GM12801 (cell line): Measurements from ENCODE around the gene CCSER1.

Source experiments
- TF ChIP-seq, protein P1 (sequence below): IDR thresholded peaks from one replicate; pipeline ENCODE4 v1.5.1; 2011; ENCODE audit warnings: control low read depth; ENCODE audit not compliant: insufficient read length; ENCODE audit errors: extremely low read depth

The CCSER1 gene

DNA sequence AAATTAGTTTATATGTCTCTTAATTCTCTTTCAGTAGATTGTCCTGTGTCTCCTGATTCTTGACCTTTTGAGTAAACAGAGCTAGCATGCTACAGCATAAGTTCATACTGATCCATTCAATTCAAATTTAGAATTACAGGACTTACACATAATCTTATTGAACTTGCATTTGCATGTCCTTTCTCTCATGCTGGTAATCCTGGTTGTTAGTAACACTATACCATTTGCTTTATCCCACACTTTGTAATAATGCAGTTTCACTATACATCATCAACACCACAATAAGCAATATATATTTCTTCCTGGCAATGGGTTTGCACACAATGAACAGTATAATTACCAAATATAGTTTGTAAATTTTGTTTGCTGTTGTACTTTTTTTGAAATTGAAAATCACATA is 1239.4 kb downstream of the CCSER1 start:
- TF ChIP-seq, protein P1, sequence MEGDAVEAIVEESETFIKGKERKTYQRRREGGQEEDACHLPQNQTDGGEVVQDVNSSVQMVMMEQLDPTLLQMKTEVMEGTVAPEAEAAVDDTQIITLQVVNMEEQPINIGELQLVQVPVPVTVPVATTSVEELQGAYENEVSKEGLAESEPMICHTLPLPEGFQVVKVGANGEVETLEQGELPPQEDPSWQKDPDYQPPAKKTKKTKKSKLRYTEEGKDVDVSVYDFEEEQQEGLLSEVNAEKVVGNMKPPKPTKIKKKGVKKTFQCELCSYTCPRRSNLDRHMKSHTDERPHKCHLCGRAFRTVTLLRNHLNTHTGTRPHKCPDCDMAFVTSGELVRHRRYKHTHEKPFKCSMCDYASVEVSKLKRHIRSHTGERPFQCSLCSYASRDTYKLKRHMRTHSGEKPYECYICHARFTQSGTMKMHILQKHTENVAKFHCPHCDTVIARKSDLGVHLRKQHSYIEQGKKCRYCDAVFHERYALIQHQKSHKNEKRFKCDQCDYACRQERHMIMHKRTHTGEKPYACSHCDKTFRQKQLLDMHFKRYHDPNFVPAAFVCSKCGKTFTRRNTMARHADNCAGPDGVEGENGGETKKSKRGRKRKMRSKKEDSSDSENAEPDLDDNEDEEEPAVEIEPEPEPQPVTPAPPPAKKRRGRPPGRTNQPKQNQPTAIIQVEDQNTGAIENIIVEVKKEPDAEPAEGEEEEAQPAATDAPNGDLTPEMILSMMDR: no peak

DNA sequence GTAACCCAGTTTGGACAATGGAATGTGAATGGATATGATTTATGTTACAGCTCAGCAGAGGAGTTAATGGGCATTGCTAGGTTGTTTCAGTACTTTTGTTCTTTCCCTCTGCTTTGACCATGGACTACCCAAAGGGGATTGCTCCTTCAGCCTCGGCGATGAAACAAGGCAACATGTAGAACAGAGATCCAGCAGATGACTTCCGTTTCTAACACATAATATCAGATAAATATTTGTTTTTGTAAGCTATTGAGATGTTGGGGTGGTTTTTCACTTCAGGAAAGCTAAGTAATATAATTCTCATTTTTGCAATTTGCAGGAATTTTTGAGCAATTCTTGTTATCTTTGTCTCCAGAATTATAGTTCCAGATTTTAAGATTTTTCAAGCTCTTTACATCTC is 1241.9 kb downstream of the CCSER1 start:
- TF ChIP-seq, protein P1: no peak

DNA sequence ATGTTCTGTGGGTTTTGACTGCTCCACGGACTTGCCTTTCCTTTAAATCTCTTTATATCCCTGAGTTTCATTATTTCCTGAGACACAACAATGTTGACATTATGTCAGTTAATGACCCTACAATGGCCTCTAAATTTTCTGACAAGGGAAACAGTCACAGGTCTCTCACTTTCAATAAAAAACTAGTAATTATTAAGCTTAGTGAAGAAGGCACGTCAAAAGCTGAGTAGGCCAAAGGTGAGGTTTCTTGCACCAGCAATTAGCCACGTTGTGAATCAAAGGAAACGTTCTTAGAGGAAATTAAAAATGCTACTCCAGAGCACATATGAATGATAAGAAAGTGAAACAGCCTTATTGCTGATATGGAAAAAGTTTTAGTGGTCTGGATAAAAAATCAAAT is 1246.4 kb downstream of the CCSER1 start:
- TF ChIP-seq, protein P1: no peak

DNA sequence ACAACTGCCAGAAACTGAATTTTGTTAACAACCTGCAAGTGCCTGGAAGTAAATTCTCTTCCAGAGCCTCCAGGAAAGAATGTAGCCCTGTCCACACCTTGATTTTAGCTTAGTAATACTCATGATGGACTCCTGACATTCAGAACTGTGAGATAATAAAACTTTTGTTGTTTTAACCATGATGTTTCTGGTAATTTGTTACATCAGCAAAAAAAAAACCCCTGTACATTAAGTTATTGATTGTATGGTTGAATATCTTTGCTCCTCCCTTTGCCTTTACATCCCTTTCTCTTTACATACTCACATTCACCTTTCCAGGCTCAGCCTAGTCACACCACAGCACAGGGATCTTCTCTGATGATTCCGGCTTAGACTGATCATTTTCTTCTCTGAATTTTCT is 1294.8 kb downstream of the CCSER1 start:
- TF ChIP-seq, protein P1: no peak

DNA sequence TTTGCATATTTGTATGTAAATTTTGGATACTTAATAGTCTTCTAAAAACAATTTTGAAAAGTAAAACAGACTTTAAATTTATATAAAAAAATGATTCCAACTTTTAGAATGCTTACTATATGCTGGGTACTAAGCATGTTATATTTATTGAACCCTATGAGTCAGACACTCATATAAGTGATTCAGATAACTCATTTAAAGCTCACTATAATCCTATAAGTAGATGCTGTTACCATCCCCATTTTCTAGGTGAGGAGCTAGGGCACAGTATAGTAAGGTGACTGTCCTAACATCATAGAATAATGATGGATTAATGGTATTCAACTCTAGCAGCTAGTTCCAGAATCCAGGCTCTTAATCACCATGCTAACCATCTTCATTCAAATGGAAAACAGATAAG is 1299.5 kb downstream of the CCSER1 start:
- TF ChIP-seq, protein P1: no peak

DNA sequence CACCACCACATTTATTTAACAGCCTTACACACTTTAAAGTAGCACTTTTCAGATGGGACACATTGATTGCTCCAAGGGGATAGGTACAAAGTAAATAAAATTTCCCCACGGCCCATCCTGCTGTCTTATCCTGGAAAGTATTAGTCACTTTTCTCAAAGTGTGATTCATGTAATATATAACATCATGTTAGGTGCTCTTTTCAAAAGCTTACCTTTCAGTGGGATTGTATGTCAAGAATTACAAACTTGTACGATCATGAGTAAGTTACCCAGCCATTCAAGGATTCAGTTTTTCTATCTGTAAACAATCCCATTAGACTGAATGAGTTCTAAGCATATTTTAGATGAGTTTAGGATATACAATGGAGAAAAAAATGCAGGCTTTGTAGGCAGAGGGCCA is 1300.0 kb downstream of the CCSER1 start:
- TF ChIP-seq, protein P1: no peak

DNA sequence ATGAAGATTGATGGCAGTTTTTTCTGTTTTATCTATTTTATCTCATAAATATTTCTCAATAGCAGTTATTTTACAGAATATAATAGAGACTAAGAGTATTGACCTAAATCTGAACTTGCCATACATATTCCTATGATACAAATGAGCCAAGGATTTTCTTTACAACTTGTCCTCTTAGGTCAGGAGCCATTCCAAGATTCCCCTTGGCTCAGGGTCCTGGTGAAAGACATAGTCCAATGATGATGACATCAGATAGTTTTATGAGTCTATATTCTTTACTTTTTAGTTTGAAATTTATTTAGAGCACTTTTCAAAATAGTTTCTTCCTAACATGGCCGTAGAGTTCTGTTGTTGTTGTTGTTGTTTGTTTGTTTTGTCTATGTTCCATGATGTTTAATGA is 1307.4 kb downstream of the CCSER1 start:
- TF ChIP-seq, protein P1: no peak

DNA sequence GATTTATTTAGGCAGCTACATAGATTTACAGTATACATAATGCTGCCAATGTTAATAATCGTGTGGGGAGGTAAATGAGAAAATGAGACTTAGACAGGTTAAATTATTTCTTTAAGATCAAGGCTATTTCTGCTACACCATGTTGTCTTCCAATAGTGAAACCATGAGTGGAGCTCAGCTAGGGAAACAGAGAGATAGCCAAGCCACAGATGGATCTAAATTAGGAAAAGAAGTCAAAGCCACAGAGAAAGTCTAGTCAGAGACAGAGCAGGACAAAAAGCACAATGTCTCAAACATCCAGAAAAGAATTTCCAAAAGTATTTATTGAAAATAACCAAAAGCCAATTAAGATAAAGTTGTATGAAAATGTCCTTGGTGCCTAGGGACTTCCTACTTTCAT is 1309.4 kb downstream of the CCSER1 start:
- TF ChIP-seq, protein P1: no peak
